ENCODE data around the gene SUPV3L1.

DNA sequence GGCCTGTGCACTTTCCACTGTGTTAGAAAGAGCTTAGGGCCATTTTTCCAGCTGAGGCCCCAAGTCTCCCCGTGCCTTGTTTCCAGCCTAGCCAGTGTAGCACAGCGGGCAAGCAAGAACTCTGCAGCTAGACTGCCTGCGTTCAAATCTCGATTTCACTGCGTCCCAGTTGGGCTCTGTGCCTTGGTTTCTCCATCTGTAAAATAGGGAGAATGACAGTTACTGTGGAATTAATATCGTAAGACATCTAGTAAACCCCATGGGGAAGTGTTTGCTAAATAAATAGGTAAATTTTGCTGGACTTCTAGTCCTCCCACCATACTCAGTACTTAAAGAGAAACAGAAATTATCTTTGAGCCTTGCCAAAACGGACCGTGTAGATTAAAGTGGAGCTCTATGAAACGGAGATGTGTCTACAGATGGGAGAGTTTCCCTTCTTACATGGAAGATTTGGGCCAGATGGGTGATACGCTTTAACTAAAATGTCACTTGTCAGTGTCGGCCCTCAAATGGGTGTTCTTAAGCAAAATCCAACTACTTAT lies 36.6 kb downstream of the SUPV3L1 start:
- no peak for TF ChIP-seq POLR2A (IDR thresholded peaks at IDR 0.05)
- TF ChIP-seq, protein P1, sequence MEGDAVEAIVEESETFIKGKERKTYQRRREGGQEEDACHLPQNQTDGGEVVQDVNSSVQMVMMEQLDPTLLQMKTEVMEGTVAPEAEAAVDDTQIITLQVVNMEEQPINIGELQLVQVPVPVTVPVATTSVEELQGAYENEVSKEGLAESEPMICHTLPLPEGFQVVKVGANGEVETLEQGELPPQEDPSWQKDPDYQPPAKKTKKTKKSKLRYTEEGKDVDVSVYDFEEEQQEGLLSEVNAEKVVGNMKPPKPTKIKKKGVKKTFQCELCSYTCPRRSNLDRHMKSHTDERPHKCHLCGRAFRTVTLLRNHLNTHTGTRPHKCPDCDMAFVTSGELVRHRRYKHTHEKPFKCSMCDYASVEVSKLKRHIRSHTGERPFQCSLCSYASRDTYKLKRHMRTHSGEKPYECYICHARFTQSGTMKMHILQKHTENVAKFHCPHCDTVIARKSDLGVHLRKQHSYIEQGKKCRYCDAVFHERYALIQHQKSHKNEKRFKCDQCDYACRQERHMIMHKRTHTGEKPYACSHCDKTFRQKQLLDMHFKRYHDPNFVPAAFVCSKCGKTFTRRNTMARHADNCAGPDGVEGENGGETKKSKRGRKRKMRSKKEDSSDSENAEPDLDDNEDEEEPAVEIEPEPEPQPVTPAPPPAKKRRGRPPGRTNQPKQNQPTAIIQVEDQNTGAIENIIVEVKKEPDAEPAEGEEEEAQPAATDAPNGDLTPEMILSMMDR (IDR thresholded peaks at IDR 0.05): no peak
- no peak for TF ChIP-seq POLR2AphosphoS5 (IDR thresholded peaks at IDR 0.05)
- TF ChIP-seq EP300 (IDR thresholded peaks at IDR 0.05): no peak

Measured in sigmoid colon (tissue), 4 donors.